ENCODE data around the gene SPOCK1.

DNA sequence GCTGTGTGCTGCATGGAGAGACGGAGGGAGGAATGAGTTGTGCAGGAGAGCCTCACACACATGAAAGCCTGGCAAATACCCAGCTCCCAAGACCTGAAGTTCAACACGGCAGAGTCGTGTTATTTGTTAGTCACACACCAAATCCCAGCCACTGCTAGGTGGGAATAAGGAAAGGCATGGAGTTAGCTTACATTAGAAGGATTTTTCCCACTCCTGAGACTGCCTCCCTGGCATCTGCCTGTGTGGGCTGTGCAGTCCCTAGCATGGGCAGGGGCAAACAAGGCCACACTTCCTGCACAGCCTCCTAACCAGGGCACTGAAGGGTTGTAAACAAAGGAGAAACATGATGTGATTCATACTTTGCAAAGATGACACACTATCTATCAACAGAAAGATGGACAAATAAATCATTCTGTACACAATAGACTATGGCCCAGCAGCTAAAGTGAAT lies 306.8 kb downstream of the SPOCK1 start:
- TF ChIP-seq CTCF (IDR thresholded peaks at IDR 0.05 in 2 of 3, conservative IDR thresholded peaks at IDR 0.05 in 1 of 3; ENCODE audit: borderline replicate concordance in 1 of 3, insufficient read depth in 1 of 3, low read depth in 2 of 3, low read length in 2 of 3) (no peak), POLR2A (IDR thresholded peaks at IDR 0.05; ENCODE audit: borderline replicate concordance, extremely low read depth, insufficient read depth, insufficient read length) (no peak), SP1 (IDR thresholded peaks at IDR 0.05; ENCODE audit: low read depth) (no peak), JUND (IDR thresholded peaks at IDR 0.05) (no peak), EZH2 (IDR thresholded peaks at IDR 0.05) (no peak), ELF1 (IDR thresholded peaks at IDR 0.05; ENCODE audit: borderline replicate concordance, low read depth) (no peak), REST (IDR thresholded peaks at IDR 0.05; ENCODE audit: low read depth) (no peak), CEBPB (IDR thresholded peaks at IDR 0.05; ENCODE audit: low read depth) (no peak), SRF (IDR thresholded peaks at IDR 0.05; ENCODE audit: low read depth) (no peak), MAX (IDR thresholded peaks at IDR 0.05) (no peak)

Data from HCT116 (cell line).